IgD-negative memory B cell (primary cell): Measurements from ENCODE around the gene BTG2. TPM values are rescaled to one million over a fixed set of nuclear protein-coding genes. Genes with fewer than 3 reads are reported as not detected.

ENCODE experiments used
- H3K27ac Mint-ChIP-seq, 3 donors: one replicate each; pipeline ENCODE4 v1.8.0; 2020 to 2022; ENCODE audit warnings: mild to moderate bottlenecking in 3 of 3, mixed read lengths in 3 of 3, moderate library complexity in 1 of 3
- H3K27me3 Mint-ChIP-seq: one replicate; pipeline ENCODE4 v1.8.0; 2021; ENCODE audit warnings: mixed read lengths
- H3K36me3 Mint-ChIP-seq: one replicate; pipeline ENCODE4 v1.8.0; 2020; ENCODE audit warnings: mild to moderate bottlenecking, mixed read lengths
- H3K4me1 Mint-ChIP-seq, 3 donors: one replicate each; pipeline ENCODE4 v1.8.0; 2020 to 2022; ENCODE audit warnings: mixed read lengths in 3 of 3, mild to moderate bottlenecking in 1 of 3
- H3K4me3 Mint-ChIP-seq, 4 donors: one replicate each; pipeline ENCODE4 v1.8.0; 2020 to 2022; ENCODE audit warnings: mild to moderate bottlenecking in 4 of 4, mixed read lengths in 4 of 4, moderate library complexity in 3 of 4
- H3K9me3 Mint-ChIP-seq, 3 donors: one replicate each; pipeline ENCODE4 v1.8.0; 2020 to 2021; ENCODE audit warnings: mixed read lengths in 3 of 3, mild to moderate bottlenecking in 1 of 3
- polyA plus RNA-seq: library from polyadenylated mRNA; unstranded; fragments of 300-500 nt; fragmentation: Illumina TruSeq; gene quantifications from one replicate; pipeline ENCODE4 v1.2.3, GENCODE V29; 2021

The BTG2 gene
- polyA plus RNA-seq, 1 donor from 2014 or later = 202 TPM

GRCh38 chr1:203346769-203347102, 41.4 kb downstream of the BTG2 start:
- Mint-ChIP-seq H3K27me3 (peaks cover 32% of the 10 kb centered on the region), H3K4me1 (peaks cover 4 to 5% (median 4%) of the 10 kb centered on the region in 3 donors), H3K36me3 (no peaks in the 10 kb centered on the region), H3K4me3 (no peak overlapping the region), H3K9me3 (peaks cover 0 to under 1% (median 0%) of the 10 kb centered on the region in 3 donors), H3K27ac (no peak overlapping the region)

GRCh38 chr1:203349166-203349565, 43.8 kb downstream of the BTG2 start:
- Mint-ChIP-seq H3K36me3 (no peaks in the 10 kb centered on the region), H3K4me1 (peaks cover 0 to 4% (median 2%) of the 10 kb centered on the region in 3 donors), H3K27ac (no peak overlapping the region), H3K27me3 (peaks cover 37% of the 10 kb centered on the region), H3K4me3 (no peak overlapping the region), H3K9me3 (peaks cover 0 to 2% (median 0%) of the 10 kb centered on the region in 3 donors)

- Mint-ChIP-seq H3K4me1 (peaks cover 0 to 4% (median 2%) of the 10 kb centered on the region in 3 donors), H3K4me3 (peak overlapping the region in 1 of 4 donors; percentile 23), H3K27ac (peak overlapping the region in 1 of 3 donors; percentile 45)
These were observed 44.6 kb downstream of the BTG2 start for GRCh38 chr1:203349773-203350524.

GRCh38 chr1:203351037-203351625, 45.8 kb downstream of the BTG2 start, which contains the start of gene FMOD:
Gene FMOD, minus strand, starts transcription at chr1:203351122. Its CDS starts 2,852 bp downstream, at chr1:203348270.
- Mint-ChIP-seq H3K4me3 (peak within 1 kb of the TSS in 2 of 4 donors; percentile 8 to 23), H3K4me1 (peaks cover 0 to 4% (median 2%) of the 10 kb centered on the region in 3 donors), H3K27me3 (peaks cover 40% of the 10 kb centered on the region), H3K9me3 (peaks cover 0 to 2% (median 0%) of the 10 kb centered on the region in 3 donors), H3K27ac (peak within 1 kb of the TSS in 1 of 3 donors; percentile 58), H3K36me3 (no peaks in the 10 kb centered on the region)

More at GRCh38 chr1:203349773-203350524, 44.6 kb downstream of the BTG2 start:
- Mint-ChIP-seq H3K27me3 (peaks cover 41% of the 10 kb centered on the region), H3K9me3 (peaks cover 0 to 2% (median 0%) of the 10 kb centered on the region in 3 donors), H3K36me3 (no peaks in the 10 kb centered on the region)

- peaks cover 0 to 4% (median 2%) of the 10 kb centered on the region in 3 donors for H3K4me1 Mint-ChIP-seq
- H3K27ac Mint-ChIP-seq = no peak overlapping the region
- peaks cover 0 to 5% (median 0%) of the 10 kb centered on the region in 3 donors for H3K9me3 Mint-ChIP-seq
- no peak overlapping the region for H3K4me3 Mint-ChIP-seq
- no peaks in the 10 kb centered on the region for H3K36me3 Mint-ChIP-seq
- H3K27me3 Mint-ChIP-seq = peaks cover 33% of the 10 kb centered on the region
These were observed 48.2 kb downstream of the BTG2 start for GRCh38 chr1:203353486-203353885.

GRCh38 chr1:203354246-203354645, 48.9 kb downstream of the BTG2 start:
- no peak overlapping the region for H3K27ac Mint-ChIP-seq
- H3K36me3 Mint-ChIP-seq = no peaks in the 10 kb centered on the region
- H3K4me1 Mint-ChIP-seq = peaks cover 0 to 4% (median 2%) of the 10 kb centered on the region in 3 donors
- H3K9me3 Mint-ChIP-seq = peaks cover 0 to 5% (median 0%) of the 10 kb centered on the region in 3 donors
- H3K4me3 Mint-ChIP-seq = no peak overlapping the region
- H3K27me3 Mint-ChIP-seq = peaks cover 33% of the 10 kb centered on the region

GRCh38 chr1:203359010-203359571, 53.8 kb downstream of the BTG2 start:
- Mint-ChIP-seq H3K36me3 (no peaks in the 10 kb centered on the region), H3K9me3 (peaks cover 0 to 3% (median 0%) of the 10 kb centered on the region in 3 donors), H3K27me3 (peaks cover 21% of the 10 kb centered on the region), H3K4me3 (no peak overlapping the region), H3K27ac (no peak overlapping the region), H3K4me1 (peaks cover 6 to 13% (median 13%) of the 10 kb centered on the region in 3 donors)

Other genes with a start within 250 kb of the BTG2 start
- gene MYOG, start 219.5 kb upstream of the BTG2 start, polyA plus RNA-seq = not detected
- gene ADORA1, start 177.8 kb upstream of the BTG2 start, polyA plus RNA-seq = not detected
- not detected for gene MYBPH, start 129.7 kb upstream of the BTG2 start, polyA plus RNA-seq
- not detected for gene CHI3L1, start 118.8 kb upstream of the BTG2 start, polyA plus RNA-seq
- gene CHIT1, start 75.8 kb upstream of the BTG2 start, polyA plus RNA-seq = 0.75 TPM
- 0.28 TPM for gene FMOD, start 45.6 kb downstream of the BTG2 start, polyA plus RNA-seq
- gene PRELP, start 170.3 kb downstream of the BTG2 start, polyA plus RNA-seq = not detected
- not detected for gene OPTC, start 188.6 kb downstream of the BTG2 start, polyA plus RNA-seq